ENCODE measurements around the gene DLG2. TPM values are rescaled to one million over a fixed set of nuclear protein-coding genes. Genes with fewer than 3 reads are reported as not detected.

The DLG2 gene
- total and polyA plus RNA-seq, 2 of the 4 experiments (the other 2 are of a cell fraction), result 0.31 to 0.36 TPM

DNA sequence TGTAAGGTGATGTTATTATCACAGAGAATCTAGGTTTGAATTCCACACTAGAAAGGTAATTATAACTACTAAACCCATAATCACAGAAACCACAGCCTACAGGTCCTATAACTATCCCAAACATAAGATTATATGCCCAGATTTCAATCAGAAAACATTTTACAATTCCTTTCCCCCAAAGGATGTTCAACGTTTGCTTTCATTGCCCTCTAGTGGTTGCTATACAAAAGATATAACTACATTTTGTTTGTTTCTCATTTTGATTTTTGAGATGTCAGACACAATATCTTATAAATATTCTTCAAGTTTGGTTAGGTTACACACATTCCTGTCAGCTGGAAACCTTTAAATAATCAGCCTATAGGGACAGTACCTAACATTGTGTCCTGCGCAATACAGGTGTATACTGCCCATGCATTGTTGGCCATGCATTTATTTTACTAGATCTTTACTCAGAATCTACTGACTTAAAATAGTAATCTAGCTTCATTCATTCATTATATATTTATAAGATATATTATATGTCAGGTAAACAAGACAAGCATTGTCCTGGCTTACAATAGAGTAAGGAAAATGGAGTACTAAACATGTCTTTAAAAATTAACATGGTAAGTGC, 1810.5 kb downstream of the DLG2 start:
- Histone ChIP-seq H4K5ac (ENCODE audit: low read depth, low read length) (no peak overlapping the region), H3K36me3 (ENCODE audit: control insufficient read depth, insufficient read depth, low read length) (no peaks in the 10 kb centered on the region), H2AK5ac (ENCODE audit: low read depth, low read length) (no peak overlapping the region), H2AK9ac (replicated peaks; ENCODE audit: low read depth, low read length, poor library complexity) (no peak overlapping the region), H4K91ac (ENCODE audit: insufficient read depth, low read depth, low read length) (no peak overlapping the region), H3K9me1 (ENCODE audit: insufficient read depth, low read length) (peaks cover 7% of the 10 kb centered on the region), H3K27me3 (ENCODE audit: control insufficient read depth, insufficient read depth, low read length) (peaks cover 2% of the 10 kb centered on the region; the same call in 1 of the 2 replicates), H3K9ac (ENCODE audit: low read depth, low read length) (no peak overlapping the region; the same call in 1 of the 2 replicates), H3K23ac (ENCODE audit: low read depth, low read length) (no peak overlapping the region), H2BK20ac (ENCODE audit: low read depth, low read length) (no peak overlapping the region), H2BK5ac (ENCODE audit: low read depth, low read length, poor library complexity, severe bottlenecking) (no peak overlapping the region), H3K27ac (ENCODE audit: insufficient read depth, low read length) (no peak overlapping the region), H3K4me2 (ENCODE audit: low read depth, low read length) (no peak overlapping the region), H3K14ac (replicated peaks; ENCODE audit: low read depth, low read length) (no peak overlapping the region), H2BK120ac (ENCODE audit: low read depth, low read length) (no peak overlapping the region), H3K4ac (ENCODE audit: low read depth, low read length) (no peak overlapping the region), H3K18ac (ENCODE audit: low read depth, low read length) (no peak overlapping the region), H3K4me1 (ENCODE audit: control insufficient read depth, insufficient read depth, low read length) (no peaks in the 10 kb centered on the region; the same call in 1 of the 2 replicates), H2BK15ac (ENCODE audit: low read depth, low read length) (no peak overlapping the region; the same call in 2 of the 3 replicates), H3K4me3 (ENCODE audit: insufficient read depth, low read depth, low read length) (no peak overlapping the region), H3K56ac (ENCODE audit: extremely low read depth, insufficient read depth, low read length) (no peak overlapping the region), H4K8ac (ENCODE audit: low read depth in 2 of 2, low read length in 2 of 2) (no peak overlapping the region), H3K79me1 (ENCODE audit: low read depth in 1 of 2, low read length in 2 of 2) (no peaks in the 10 kb centered on the region), H3K9me3 (ENCODE audit: control insufficient read depth, insufficient read depth, low read length) (no peaks in the 10 kb centered on the region), H2AFZ (replicated peaks; ENCODE audit: low read length, poor library complexity) (no peak overlapping the region), H4K20me1 (ENCODE audit: insufficient read depth, low read length) (no peaks in the 10 kb centered on the region)
- DNase-seq, result peak; percentile 42
- TF ChIP-seq BHLHE40 (IDR thresholded peaks at IDR 0.05; ENCODE audit: low read depth, low read length), result no peak
- no peak for TF ChIP-seq MAFK (IDR thresholded peaks at IDR 0.05; ENCODE audit: low read depth, low read length)
- peak; percentile 68 for TF ChIP-seq RAD21 (IDR thresholded peaks at IDR 0.05; ENCODE audit: low read length)
- TF ChIP-seq, protein P1, sequence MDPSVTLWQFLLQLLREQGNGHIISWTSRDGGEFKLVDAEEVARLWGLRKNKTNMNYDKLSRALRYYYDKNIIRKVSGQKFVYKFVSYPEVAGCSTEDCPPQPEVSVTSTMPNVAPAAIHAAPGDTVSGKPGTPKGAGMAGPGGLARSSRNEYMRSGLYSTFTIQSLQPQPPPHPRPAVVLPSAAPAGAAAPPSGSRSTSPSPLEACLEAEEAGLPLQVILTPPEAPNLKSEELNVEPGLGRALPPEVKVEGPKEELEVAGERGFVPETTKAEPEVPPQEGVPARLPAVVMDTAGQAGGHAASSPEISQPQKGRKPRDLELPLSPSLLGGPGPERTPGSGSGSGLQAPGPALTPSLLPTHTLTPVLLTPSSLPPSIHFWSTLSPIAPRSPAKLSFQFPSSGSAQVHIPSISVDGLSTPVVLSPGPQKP (IDR thresholded peaks at IDR 0.05; ENCODE audit: borderline replicate concordance, low read depth, low read length), result no peak
- peak; percentile 74 for TF ChIP-seq CTCF (conservative IDR thresholded peaks at IDR 0.05; ENCODE audit: low read depth, low read length)
- TF ChIP-seq RCOR1 (IDR thresholded peaks at IDR 0.05; ENCODE audit: insufficient replicate concordance, low read length), result no peak
- no peak for TF ChIP-seq MXI1 (IDR thresholded peaks at IDR 0.05; ENCODE audit: borderline replicate concordance, low read depth, low read length)
- no peak for TF ChIP-seq CEBPB (IDR thresholded peaks at IDR 0.05; ENCODE audit: low read depth, low read length)
- TF ChIP-seq POLR2A (IDR thresholded peaks at IDR 0.05; ENCODE audit: low read depth, low read length), result no peak
- TF ChIP-seq NFE2L2 (IDR thresholded peaks at IDR 0.05; ENCODE audit: low read depth, low read length), result no peak
- TF ChIP-seq FOS (IDR thresholded peaks at IDR 0.05; ENCODE audit: low read depth, low read length), result no peak
- TF ChIP-seq MAZ (IDR thresholded peaks at IDR 0.05; ENCODE audit: borderline replicate concordance, low read depth, low read length), result no peak
- TF ChIP-seq, protein P2, sequence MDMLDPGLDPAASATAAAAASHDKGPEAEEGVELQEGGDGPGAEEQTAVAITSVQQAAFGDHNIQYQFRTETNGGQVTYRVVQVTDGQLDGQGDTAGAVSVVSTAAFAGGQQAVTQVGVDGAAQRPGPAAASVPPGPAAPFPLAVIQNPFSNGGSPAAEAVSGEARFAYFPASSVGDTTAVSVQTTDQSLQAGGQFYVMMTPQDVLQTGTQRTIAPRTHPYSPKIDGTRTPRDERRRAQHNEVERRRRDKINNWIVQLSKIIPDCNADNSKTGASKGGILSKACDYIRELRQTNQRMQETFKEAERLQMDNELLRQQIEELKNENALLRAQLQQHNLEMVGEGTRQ (IDR thresholded peaks at IDR 0.05; ENCODE audit: low read depth, low read length), result no peak
- peak; percentile 57; the same call in 1 of the 2 replicates for TF ChIP-seq SMC3 (IDR thresholded peaks at IDR 0.05; ENCODE audit: low read depth, low read length)
- no peak for TF ChIP-seq RFX5 (IDR thresholded peaks at IDR 0.05; ENCODE audit: low read depth, low read length)
- peak; percentile 54; the same call in 1 of the 2 replicates for ATAC-seq (ENCODE audit: low read depth)
- WGBS, 2 experiments (ENCODE audit: extremely low coverage in 2 of 2, insufficient read length in 1 of 2), result no CpG with 5 or more reads among the region's 2 CpGs
- intact Hi-C loops (cut with micrococcal nuclease) (loop anchor here (1.0 to 5.0 kb wide), 2 partner anchors 523 to 909 kb away; no protein-coding TSS in a partner anchor), in situ Hi-C loops (cut with MboI; ENCODE audit: low sequenced_read_pairs) (loop anchor here (5.0 to 25.0 kb wide), 4 partner anchors 292 to 1129 kb away; partner anchors contain the start of genes DDIAS and PRCP), dilution Hi-C loops (cut with HindIII; ENCODE audit: low sequenced_read_pairs, unreplicated experiment) (no loop called here)
- ChIA-PET CTCF (interaction anchor here (1.0 to 1.1 kb wide), 4 partner anchors 9 to 524 kb away, joined by 3 to 6 read pairs (median 4); no protein-coding TSS in a partner anchor), POLR2A (ENCODE audit: unreplicated experiment) (no interaction called here)
- BruUV-seq (replicated peaks), result no TSS peak

All from IMR-90 (cell line).